PC-9 (cell line): ENCODE measurements around the gene RHOJ. TPM values are rescaled to one million over a fixed set of nuclear protein-coding genes. Genes with fewer than 3 reads are reported as not detected.

Experiments used
- BruUV-seq: library from RNA; stranded (reverse); fragments of 400-500 nt; replicated peaks from 2 replicates; lab custom pipeline; 2021; lab: Mats Ljungman, UMichigan
- CTCF ChIA-PET: fragments of 300-600 bp; sonication (Branson Sonifier 250); formaldehyde crosslinking; loops from one replicate; lab custom pipeline; 2022; ENCODE audit warnings: antibody characterized with exemption; lab: Charles Lee
- POLR2A ChIA-PET: fragments of 300-600 bp; sonication (Branson Sonifier 250); formaldehyde crosslinking; loops from one replicate; lab custom pipeline; 2022; ENCODE audit warnings: antibody characterized with exemption; ENCODE audit not compliant: unreplicated experiment; lab: Charles Lee
- DNase-seq, 2 experiments: peaks; one replicate each; pipeline versions ENCODE4 v3.0.0 to v3.0.0-alpha.2; 2015 to 2022; ENCODE audit warnings: mixed read lengths in 1 of 2
- H2AFZ ChIP-seq: fragments of 200-600 bp; sonication (generic); 2 replicates; pipeline ENCODE4 v1.8.1; 2017; ENCODE audit warnings: antibody characterized with exemption
- H3F3A ChIP-seq: fragments of 200-600 bp; sonication (generic); 2 replicates; pipeline ENCODE4 v1.8.1; 2017; ENCODE audit warnings: antibody characterized with exemption, mild to moderate bottlenecking, low read depth; ENCODE audit not compliant: insufficient read depth
- H3K27ac ChIP-seq: fragments of 200-600 bp; sonication (generic); 2 replicates; pipeline ENCODE4 v1.6.1; 2016; ENCODE audit warnings: mixed run types
- H3K27me3 ChIP-seq: fragments of 200-600 bp; sonication (generic); 2 replicates; pipeline ENCODE4 v1.6.1; 2016; ENCODE audit warnings: low read depth, mixed run types; ENCODE audit not compliant: insufficient read depth
- H3K36me3 ChIP-seq: fragments of 200-600 bp; sonication (generic); 2 replicates; pipeline ENCODE4 v1.6.1; 2016; ENCODE audit warnings: low read depth, mixed run types
- H3K4me1 ChIP-seq: fragments of 200-600 bp; sonication (generic); replicated peaks from 2 replicates; pipeline ENCODE4 v1.6.1; 2016; ENCODE audit warnings: mixed run types; ENCODE audit not compliant: insufficient read depth
- H3K4me2 ChIP-seq: fragments of 200-600 bp; sonication (generic); 2 replicates; pipeline ENCODE4 v1.6.1; 2017; ENCODE audit warnings: mixed run types
- H3K4me3 ChIP-seq: fragments of 200-600 bp; sonication (generic); 2 replicates; pipeline ENCODE4 v1.6.1; 2016; ENCODE audit warnings: mixed run types
- H3K79me2 ChIP-seq: fragments of 200-600 bp; sonication (generic); 2 replicates; pipeline ENCODE4 v1.6.1; 2017; ENCODE audit warnings: low read depth, mixed run types
- H3K9me2 ChIP-seq: fragments of 200-600 bp; sonication (generic); 2 replicates; pipeline ENCODE4 v1.8.1; 2017; ENCODE audit warnings: mild to moderate bottlenecking; ENCODE audit not compliant: insufficient read depth
- H3K9me3 ChIP-seq: fragments of 200-600 bp; sonication (generic); 2 replicates; pipeline ENCODE4 v1.8.1; 2016; ENCODE audit warnings: low read depth; ENCODE audit not compliant: insufficient read depth
- H4K20me1 ChIP-seq: fragments of 200-600 bp; sonication (generic); 2 replicates; pipeline ENCODE4 v1.8.1; 2017; ENCODE audit not compliant: insufficient read depth
- EZH2 ChIP-seq: fragments of 200-600 bp; sonication (generic); IDR thresholded peaks from 2 replicates; pipeline ENCODE4 v1.8.0; 2017; ENCODE audit warnings: antibody characterized with exemption, low read depth
- intact Hi-C: fragments of 100-400 bp; cut with micrococcal nuclease; formaldehyde crosslinking; loops from one replicate; pipeline ENCODE4 v1.10.0; 2022; ENCODE audit not compliant: unreplicated experiment
- total RNA-seq: library from RNA; stranded (reverse); gene quantifications from 2 replicates; pipeline ENCODE4 v1.2.3, GENCODE V29; 2021
- TF ChIP-seq, protein P1 (sequence below): fragments of 200-600 bp; sonication (generic); conservative IDR thresholded peaks from 2 replicates; pipeline ENCODE4 v1.6.1; 2017; ENCODE audit warnings: mixed run types, antibody characterized with exemption, mild to moderate bottlenecking, moderate library complexity

The RHOJ gene
- total RNA-seq, 1 experiment from 2014 or later: not detected

- Histone ChIP-seq H3K4me1 (no peaks in the 10 kb centered on the region), H3K4me2 (no peak overlapping the region), H3K79me2 (no peaks in the 10 kb centered on the region), H4K20me1 (no peaks in the 10 kb centered on the region), H3K36me3 (no peaks in the 10 kb centered on the region), H3F3A (no peaks in the 10 kb centered on the region), H3K9me3 (no peaks in the 10 kb centered on the region), H3K27ac (no peak overlapping the region), H3K9me2 (0 out of 2 replicates have a peak, but pooled peaks cover 5% of the 10 kb centered on the region), H3K4me3 (no peak overlapping the region), H2AFZ (no peak overlapping the region), H3K27me3 (no peaks in the 10 kb centered on the region; the same call in 1 of the 2 replicates)
- CTCF ChIA-PET: no interaction called here
- no peak for TF ChIP-seq EZH2
- TF ChIP-seq, protein P1, sequence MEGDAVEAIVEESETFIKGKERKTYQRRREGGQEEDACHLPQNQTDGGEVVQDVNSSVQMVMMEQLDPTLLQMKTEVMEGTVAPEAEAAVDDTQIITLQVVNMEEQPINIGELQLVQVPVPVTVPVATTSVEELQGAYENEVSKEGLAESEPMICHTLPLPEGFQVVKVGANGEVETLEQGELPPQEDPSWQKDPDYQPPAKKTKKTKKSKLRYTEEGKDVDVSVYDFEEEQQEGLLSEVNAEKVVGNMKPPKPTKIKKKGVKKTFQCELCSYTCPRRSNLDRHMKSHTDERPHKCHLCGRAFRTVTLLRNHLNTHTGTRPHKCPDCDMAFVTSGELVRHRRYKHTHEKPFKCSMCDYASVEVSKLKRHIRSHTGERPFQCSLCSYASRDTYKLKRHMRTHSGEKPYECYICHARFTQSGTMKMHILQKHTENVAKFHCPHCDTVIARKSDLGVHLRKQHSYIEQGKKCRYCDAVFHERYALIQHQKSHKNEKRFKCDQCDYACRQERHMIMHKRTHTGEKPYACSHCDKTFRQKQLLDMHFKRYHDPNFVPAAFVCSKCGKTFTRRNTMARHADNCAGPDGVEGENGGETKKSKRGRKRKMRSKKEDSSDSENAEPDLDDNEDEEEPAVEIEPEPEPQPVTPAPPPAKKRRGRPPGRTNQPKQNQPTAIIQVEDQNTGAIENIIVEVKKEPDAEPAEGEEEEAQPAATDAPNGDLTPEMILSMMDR: no peak
- POLR2A ChIA-PET: no interaction called here
- intact Hi-C loops: no loop called here
- DNase-seq: no peak
- BruUV-seq: no TSS peak
Observed at GRCh38 chr14:63205866-63206265, 1.6 kb downstream of the RHOJ start.

DNA sequence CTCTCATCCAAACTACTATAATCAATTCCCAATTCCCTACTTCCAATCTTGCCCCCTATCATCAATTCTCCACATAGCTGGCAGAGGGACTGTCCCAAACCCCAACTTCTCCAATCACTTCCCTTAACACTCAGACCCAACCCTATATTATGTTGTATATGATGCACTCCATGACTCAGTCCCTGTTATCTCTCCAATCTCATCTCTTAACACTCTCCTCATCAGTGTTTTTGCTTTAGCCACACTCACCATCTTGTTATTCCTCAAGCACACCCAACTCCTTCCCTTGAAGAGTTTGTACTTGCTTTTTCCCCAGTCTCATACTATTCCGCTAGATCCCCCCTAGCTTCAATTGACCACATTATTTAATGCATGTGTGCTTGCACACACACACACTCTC is 4.9 kb downstream of the RHOJ start:
- Histone ChIP-seq H3K36me3 (no peaks in the 10 kb centered on the region), H3K4me3 (no peak overlapping the region), H3K9me3 (no peaks in the 10 kb centered on the region), H2AFZ (no peak overlapping the region), H4K20me1 (no peaks in the 10 kb centered on the region), H3K27ac (no peak overlapping the region), H3K9me2 (no peaks in the 10 kb centered on the region), H3K79me2 (no peaks in the 10 kb centered on the region), H3K4me1 (no peaks in the 10 kb centered on the region), H3F3A (no peaks in the 10 kb centered on the region), H3K4me2 (no peak overlapping the region), H3K27me3 (no peaks in the 10 kb centered on the region; the same call in 1 of the 2 replicates)
- POLR2A ChIA-PET: no interaction called here
- no peak for DNase-seq
- BruUV-seq: no TSS peak
- TF ChIP-seq, protein P1: no peak
- TF ChIP-seq EZH2: no peak
- intact Hi-C loops: no loop called here
- CTCF ChIA-PET: interaction anchor here (0.6 kb wide), 1 partner anchor 22 kb away, joined by 8 read pairs; no protein-coding TSS in a partner anchor

GRCh38 chr14:63210812-63211211 is 6.6 kb downstream of the RHOJ start:
- TF ChIP-seq EZH2: no peak
- DNase-seq: no peak
- Histone ChIP-seq H4K20me1 (no peaks in the 10 kb centered on the region), H3K27me3 (no peaks in the 10 kb centered on the region; the same call in 1 of the 2 replicates), H3K4me2 (no peak overlapping the region), H3K27ac (no peak overlapping the region), H3K79me2 (no peaks in the 10 kb centered on the region), H2AFZ (no peak overlapping the region), H3F3A (no peaks in the 10 kb centered on the region), H3K9me3 (no peaks in the 10 kb centered on the region), H3K9me2 (no peaks in the 10 kb centered on the region), H3K4me1 (no peaks in the 10 kb centered on the region), H3K4me3 (no peak overlapping the region), H3K36me3 (no peaks in the 10 kb centered on the region)
- POLR2A ChIA-PET: no interaction called here
- BruUV-seq: no TSS peak
- CTCF ChIA-PET: no interaction called here
- intact Hi-C loops: no loop called here

DNA sequence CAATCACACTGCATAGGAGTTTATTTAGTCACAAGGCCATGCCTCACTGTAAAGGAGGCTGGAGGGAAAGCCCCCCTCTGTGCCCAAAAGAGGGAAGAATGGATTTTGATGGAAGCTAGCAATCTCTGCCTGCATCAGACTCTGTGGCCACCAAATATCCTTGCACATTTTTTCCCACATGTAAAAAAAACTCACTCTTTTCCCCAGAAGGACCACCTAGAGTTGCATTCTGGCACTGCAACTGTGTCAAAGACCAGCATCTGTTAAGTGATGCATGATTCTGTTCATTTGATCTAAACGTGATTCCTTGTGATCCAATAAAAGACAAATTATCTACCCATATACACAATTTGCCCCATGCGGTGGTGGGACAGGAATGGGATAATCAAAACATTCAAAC is 8.0 kb downstream of the RHOJ start:
- no peak for TF ChIP-seq EZH2
- TF ChIP-seq, protein P1: no peak
- no TSS peak for BruUV-seq
- intact Hi-C loops: no loop called here
- H3F3A ChIP-seq: no peaks in the 10 kb centered on the region
- no peak overlapping the region for H3K4me2 ChIP-seq
- no peaks in the 10 kb centered on the region for H3K9me3 ChIP-seq
- H4K20me1 ChIP-seq: no peaks in the 10 kb centered on the region
- no peak overlapping the region for H3K4me3 ChIP-seq
- no peaks in the 10 kb centered on the region for H3K9me2 ChIP-seq
- CTCF ChIA-PET: no interaction called here
- POLR2A ChIA-PET: no interaction called here
- no peak overlapping the region for H2AFZ ChIP-seq
- no peak for DNase-seq
- no peaks in the 10 kb centered on the region for H3K36me3 ChIP-seq
- H3K4me1 ChIP-seq: no peaks in the 10 kb centered on the region
- H3K27ac ChIP-seq: no peak overlapping the region
- no peaks in the 10 kb centered on the region; the same call in 1 of the 2 replicates for H3K27me3 ChIP-seq
- H3K79me2 ChIP-seq: no peaks in the 10 kb centered on the region
